Esophagus muscularis mucosa (tissue), 3 donors: ENCODE results near the gene LEKR1.

Source experiments
- POLR2AphosphoS5 ChIP-seq, 2 donors: sonication (generic); formaldehyde crosslinking; IDR thresholded peaks; one replicate each; pipeline ENCODE4 v1.6.1; 2017; ENCODE audit warnings: antibody characterized with exemption in 2 of 2
- TF ChIP-seq, protein P1 (sequence below), 3 experiments: fragments of 200-600 bp in 2 of 3; fragments of 450-650 bp in 1 of 3; sonication (generic) in 2 of 3; IDR thresholded peaks; one replicate each; pipeline ENCODE4 v1.5.1; 2017 to 2019; ENCODE audit warnings: antibody characterized with exemption in 3 of 3, mild to moderate bottlenecking in 2 of 3, moderate library complexity in 1 of 3

DNA sequence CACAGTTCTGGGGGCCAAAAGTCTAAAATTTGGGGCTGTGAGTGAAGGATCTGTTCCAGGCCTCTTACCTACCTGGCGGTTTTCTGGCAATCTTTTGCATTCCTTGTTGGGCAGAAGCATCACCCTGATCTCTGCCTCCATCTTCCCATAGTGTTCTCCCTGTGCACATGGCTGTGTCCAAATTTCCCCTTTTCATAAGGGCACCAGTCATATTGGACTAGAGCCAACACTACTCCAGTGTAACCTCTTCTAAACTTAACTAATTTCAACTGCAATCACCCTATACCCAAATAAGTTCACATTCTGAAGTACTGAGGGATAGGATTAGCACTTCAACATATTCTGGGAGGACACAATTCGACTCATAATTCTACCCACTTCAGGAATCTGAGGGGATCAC, 248.8 kb downstream of the LEKR1 start:
- TF ChIP-seq, protein P1, sequence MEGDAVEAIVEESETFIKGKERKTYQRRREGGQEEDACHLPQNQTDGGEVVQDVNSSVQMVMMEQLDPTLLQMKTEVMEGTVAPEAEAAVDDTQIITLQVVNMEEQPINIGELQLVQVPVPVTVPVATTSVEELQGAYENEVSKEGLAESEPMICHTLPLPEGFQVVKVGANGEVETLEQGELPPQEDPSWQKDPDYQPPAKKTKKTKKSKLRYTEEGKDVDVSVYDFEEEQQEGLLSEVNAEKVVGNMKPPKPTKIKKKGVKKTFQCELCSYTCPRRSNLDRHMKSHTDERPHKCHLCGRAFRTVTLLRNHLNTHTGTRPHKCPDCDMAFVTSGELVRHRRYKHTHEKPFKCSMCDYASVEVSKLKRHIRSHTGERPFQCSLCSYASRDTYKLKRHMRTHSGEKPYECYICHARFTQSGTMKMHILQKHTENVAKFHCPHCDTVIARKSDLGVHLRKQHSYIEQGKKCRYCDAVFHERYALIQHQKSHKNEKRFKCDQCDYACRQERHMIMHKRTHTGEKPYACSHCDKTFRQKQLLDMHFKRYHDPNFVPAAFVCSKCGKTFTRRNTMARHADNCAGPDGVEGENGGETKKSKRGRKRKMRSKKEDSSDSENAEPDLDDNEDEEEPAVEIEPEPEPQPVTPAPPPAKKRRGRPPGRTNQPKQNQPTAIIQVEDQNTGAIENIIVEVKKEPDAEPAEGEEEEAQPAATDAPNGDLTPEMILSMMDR (IDR thresholded peaks at IDR 0.05): no peak
- no peak for TF ChIP-seq POLR2AphosphoS5 (IDR thresholded peaks at IDR 0.05)
